ENCODE measurements around the gene SLC25A22.

DNA sequence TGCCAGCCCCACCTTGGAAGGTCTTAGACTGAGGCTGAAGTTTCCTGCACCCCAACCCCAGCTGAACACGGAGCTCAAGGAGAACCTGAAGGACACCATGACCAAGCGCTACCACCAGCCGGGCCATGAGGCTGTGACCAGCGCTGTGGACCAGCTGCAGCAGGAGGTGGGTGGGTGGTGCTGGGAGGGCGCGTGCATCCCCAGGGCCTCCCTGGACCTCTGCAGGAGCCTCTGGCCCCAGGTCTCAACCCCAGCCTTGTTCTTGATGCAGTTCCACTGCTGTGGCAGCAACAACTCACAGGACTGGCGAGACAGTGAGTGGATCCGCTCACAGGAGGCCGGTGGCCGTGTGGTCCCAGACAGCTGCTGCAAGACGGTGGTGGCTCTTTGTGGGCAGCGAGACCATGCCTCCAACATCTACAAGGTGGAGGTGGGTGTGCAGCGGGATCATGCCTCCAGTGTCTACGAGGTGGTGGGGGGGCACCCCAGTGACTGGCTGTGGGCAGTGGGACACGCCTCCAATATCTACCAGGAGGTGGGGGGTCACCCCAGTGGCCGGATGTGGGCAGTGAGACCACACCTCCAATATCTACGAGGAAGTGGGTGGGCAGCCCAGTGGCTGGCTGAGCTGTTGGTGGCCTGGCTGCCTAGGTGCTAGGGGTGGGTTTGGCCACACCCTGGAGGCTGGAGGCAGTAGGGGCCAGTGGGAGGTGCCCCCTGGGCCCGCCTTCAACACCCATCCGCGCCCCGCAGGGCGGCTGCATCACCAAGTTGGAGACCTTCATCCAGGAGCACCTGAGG is 39.3 kb upstream of the SLC25A22 start:
- TF ChIP-seq POLR2AphosphoS5 (IDR thresholded peaks at IDR 0.05) (peak; percentile 9), CTCF (IDR thresholded peaks at IDR 0.05) (no peak), POLR2A (IDR thresholded peaks at IDR 0.05) (no peak), EP300 (IDR thresholded peaks at IDR 0.05) (no peak)
